ENCODE results near the gene FBXW7.

Gene FBXW7

GRCh38 chr4:152408514-152409327 lies 127.2 kb downstream of the FBXW7 start:
- H3K4me3 ChIP-seq (ENCODE audit: low read depth, low read length) = no peak overlapping the region
- ChIA-PET POLR2A (no interaction called here), CTCF (interaction anchor here (0.6 to 3.3 kb wide), 30 partner anchors 9 to 721 kb away, joined by 3 to 29 read pairs (median 4); no protein-coding TSS in a partner anchor)
- no peak for DNase-seq (ENCODE audit: low read depth, low spot score)
- TF ChIP-seq, protein P1, sequence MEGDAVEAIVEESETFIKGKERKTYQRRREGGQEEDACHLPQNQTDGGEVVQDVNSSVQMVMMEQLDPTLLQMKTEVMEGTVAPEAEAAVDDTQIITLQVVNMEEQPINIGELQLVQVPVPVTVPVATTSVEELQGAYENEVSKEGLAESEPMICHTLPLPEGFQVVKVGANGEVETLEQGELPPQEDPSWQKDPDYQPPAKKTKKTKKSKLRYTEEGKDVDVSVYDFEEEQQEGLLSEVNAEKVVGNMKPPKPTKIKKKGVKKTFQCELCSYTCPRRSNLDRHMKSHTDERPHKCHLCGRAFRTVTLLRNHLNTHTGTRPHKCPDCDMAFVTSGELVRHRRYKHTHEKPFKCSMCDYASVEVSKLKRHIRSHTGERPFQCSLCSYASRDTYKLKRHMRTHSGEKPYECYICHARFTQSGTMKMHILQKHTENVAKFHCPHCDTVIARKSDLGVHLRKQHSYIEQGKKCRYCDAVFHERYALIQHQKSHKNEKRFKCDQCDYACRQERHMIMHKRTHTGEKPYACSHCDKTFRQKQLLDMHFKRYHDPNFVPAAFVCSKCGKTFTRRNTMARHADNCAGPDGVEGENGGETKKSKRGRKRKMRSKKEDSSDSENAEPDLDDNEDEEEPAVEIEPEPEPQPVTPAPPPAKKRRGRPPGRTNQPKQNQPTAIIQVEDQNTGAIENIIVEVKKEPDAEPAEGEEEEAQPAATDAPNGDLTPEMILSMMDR (IDR thresholded peaks at IDR 0.05; ENCODE audit: insufficient read depth, low read length, missing control alignments) = peak; percentile 46

GRCh38 chr4:152401424-152401823 lies 134.5 kb downstream of the FBXW7 start:
- POLR2A ChIA-PET = no interaction called here
- CTCF ChIA-PET = interaction anchor here (0.6 to 1.7 kb wide), 4 partner anchors 11 to 239 kb away, joined by 3 to 6 read pairs (median 5); no protein-coding TSS in a partner anchor
- no peak for DNase-seq (ENCODE audit: low read depth, low spot score)
- no peak overlapping the region for H3K4me3 ChIP-seq (ENCODE audit: low read depth, low read length)
- TF ChIP-seq, protein P1 (IDR thresholded peaks at IDR 0.05; ENCODE audit: insufficient read depth, low read length, missing control alignments) = no peak

DNA sequence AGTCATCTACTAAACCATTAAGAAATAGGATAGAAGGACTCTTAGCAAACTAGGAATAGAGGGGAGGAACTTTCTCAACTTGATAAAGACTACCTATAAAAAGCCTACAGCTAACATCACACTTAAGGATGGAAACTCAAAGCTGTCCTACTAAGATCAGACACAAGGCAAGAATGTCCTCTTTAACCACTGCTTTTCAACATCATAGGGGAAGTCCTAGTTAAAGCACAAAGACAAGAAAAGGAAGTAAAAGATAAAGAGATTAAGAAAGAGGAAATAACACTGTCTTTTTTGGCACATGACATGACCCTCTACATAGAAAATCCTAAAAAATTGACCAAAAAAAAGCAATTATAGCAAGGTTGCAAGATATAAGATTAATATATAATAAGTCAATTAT lies 136.6 kb downstream of the FBXW7 start:
- H3K4me3 ChIP-seq (ENCODE audit: low read depth, low read length) = no peak overlapping the region
- ChIA-PET CTCF (interaction anchor here (0.8 to 1.4 kb wide), 2 partner anchors 9 to 11 kb away, joined by 3 to 6 read pairs; no protein-coding TSS in a partner anchor), POLR2A (no interaction called here)
- DNase-seq (ENCODE audit: low read depth, low spot score) = no peak
- TF ChIP-seq, protein P1 (IDR thresholded peaks at IDR 0.05; ENCODE audit: insufficient read depth, low read length, missing control alignments) = no peak

- ChIA-PET CTCF (interaction anchor here (0.9 to 3.5 kb wide), 8 partner anchors 8 to 338 kb away, joined by 3 to 18 read pairs (median 4); no protein-coding TSS in a partner anchor), POLR2A (no interaction called here)
- DNase-seq (ENCODE audit: low read depth, low spot score) = no peak
- TF ChIP-seq, protein P1 (IDR thresholded peaks at IDR 0.05; ENCODE audit: insufficient read depth, low read length, missing control alignments) = peak; percentile 15
- H3K4me3 ChIP-seq (ENCODE audit: low read depth, low read length) = no peak overlapping the region
Measured at GRCh38 chr4:152398060-152398459, 137.8 kb downstream of the FBXW7 start.

- H3K4me3 ChIP-seq (ENCODE audit: low read depth, low read length) = no peak overlapping the region
- ChIA-PET CTCF (interaction anchor here (0.6 to 3.5 kb wide), 4 partner anchors 8 to 243 kb away, joined by 3 to 18 read pairs (median 11); no protein-coding TSS in a partner anchor), POLR2A (no interaction called here)
- DNase-seq (ENCODE audit: low read depth, low spot score) = no peak
- TF ChIP-seq, protein P1 (IDR thresholded peaks at IDR 0.05; ENCODE audit: insufficient read depth, low read length, missing control alignments) = no peak
Measured at GRCh38 chr4:152394791-152395190, 141.1 kb downstream of the FBXW7 start.

DNA sequence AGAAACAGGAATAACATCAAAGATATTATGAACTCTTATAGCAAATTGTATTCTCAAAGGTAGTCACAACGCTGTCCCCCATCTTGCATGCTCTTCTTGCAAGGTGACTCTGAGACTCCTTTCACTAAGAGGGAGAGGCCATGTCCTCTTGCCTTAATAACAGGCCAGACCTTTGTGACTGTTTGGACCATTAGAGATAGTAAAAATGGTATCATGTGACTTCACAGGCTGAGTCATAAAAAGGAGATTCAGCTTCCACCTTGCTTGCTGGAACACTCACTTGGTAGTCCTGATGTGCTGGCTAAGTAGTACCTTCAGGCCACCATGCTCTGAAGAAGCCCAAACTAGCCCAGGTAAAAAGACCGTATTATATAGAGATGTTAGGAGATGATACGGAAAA lies 143.8 kb downstream of the FBXW7 start:
- no peak for DNase-seq (ENCODE audit: low read depth, low spot score)
- ChIA-PET CTCF (interaction anchor here (0.9 to 1.1 kb wide), 2 partner anchors 17 to 249 kb away, joined by 3 read pairs; no protein-coding TSS in a partner anchor), POLR2A (no interaction called here)
- TF ChIP-seq, protein P1 (IDR thresholded peaks at IDR 0.05; ENCODE audit: insufficient read depth, low read length, missing control alignments) = no peak
- H3K4me3 ChIP-seq (ENCODE audit: low read depth, low read length) = no peak overlapping the region

Data from AG04449 (cell line).